GM15510 (cell line): ENCODE results near the gene PDCD1.

Source experiments
- POLR2A ChIP-seq: IDR thresholded peaks from 3 replicates; pipeline ENCODE4 v1.6.1; 2011; ENCODE audit warnings: borderline replicate concordance; ENCODE audit not compliant: insufficient read length; ENCODE audit errors: extremely low read depth

Gene PDCD1

DNA sequence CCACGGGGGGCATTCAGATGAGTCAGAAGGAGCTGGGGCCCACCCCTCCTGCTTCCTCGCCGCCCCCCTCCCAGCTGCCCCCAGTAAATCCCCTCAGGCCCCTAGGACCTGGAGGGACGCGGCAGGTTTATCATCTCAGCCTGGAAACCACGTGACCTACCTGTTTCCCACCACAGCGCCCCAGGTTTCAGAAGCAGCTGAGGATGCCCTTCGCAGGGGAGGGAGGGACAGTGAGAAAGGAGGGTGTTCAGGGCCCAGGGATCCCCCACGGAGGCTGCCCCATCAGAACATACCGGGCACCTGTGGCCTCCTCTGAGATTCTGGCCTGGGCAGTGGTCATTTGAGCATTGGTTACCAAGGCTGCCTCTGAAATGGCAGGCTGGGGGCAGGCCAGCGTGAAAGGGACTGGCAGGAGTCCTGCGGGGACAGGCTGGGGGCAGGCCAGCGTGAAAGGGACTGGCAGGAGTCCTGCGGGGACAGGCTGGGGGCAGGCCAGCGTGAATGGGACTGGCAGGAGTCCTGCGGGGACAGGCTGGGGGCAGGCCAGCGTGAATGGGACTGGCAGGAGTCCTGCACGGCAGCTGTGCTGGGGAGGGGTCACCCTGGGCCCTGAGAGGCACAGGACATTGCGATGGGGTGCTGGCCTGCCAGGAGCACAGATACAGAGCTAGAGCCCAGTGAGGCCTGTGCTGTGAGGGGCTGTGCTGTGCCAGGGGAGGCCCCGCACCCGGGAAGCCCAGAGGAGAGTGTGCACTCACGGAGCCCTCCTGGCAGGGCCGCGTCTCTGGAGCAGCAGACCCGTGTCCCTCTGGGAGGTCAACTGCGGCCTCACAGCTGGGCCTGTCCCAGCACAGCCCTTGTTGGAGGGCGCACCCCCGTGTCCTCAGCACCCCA, 48.1 kb downstream of the PDCD1 start:
- TF ChIP-seq POLR2A = no peak

DNA sequence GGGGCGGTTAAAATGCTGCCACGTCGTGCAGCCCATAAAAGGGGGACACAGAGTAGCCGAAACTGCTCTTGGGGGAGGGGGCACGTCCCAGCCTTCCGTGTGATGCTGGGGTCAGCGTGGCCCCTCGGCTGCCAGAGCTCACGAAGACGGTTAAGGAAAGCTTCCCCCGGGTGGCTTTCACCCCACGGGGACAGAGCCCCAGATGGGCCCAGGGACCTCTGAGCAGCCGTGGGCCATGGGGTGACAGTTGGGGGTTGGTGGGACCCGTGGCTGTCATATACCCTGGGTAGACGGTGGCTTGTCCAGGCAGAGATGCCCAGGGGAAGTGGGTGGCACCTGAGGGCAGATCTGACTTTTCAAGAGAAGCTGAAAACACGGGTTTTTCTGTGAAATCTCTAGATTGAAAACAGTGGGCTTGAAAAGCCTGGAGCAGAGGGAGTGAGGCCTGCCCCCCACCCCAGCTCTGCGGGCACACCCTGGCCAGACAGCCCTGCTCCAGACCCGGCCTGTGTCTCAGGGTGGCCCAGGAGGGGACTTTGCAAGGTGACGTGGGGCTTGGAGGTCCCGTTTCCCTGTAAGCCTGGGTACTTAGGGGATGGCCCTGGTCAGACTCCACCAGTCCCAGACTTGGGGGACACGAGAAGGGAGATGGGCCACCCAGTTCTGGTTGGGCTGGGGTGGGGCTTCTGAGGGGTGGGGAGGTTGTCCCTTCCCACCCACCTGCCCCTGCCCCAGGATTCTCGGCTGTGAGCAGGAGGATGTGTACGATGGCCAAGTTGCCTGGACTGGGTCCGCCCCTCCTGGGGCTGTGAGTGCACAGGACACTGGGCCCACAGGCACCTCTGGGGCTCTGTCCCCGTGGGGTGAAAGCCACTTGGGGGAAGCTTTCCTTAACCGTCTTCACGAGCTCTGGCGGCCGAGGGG, 49.0 kb downstream of the PDCD1 start:
- no peak for TF ChIP-seq POLR2A

DNA sequence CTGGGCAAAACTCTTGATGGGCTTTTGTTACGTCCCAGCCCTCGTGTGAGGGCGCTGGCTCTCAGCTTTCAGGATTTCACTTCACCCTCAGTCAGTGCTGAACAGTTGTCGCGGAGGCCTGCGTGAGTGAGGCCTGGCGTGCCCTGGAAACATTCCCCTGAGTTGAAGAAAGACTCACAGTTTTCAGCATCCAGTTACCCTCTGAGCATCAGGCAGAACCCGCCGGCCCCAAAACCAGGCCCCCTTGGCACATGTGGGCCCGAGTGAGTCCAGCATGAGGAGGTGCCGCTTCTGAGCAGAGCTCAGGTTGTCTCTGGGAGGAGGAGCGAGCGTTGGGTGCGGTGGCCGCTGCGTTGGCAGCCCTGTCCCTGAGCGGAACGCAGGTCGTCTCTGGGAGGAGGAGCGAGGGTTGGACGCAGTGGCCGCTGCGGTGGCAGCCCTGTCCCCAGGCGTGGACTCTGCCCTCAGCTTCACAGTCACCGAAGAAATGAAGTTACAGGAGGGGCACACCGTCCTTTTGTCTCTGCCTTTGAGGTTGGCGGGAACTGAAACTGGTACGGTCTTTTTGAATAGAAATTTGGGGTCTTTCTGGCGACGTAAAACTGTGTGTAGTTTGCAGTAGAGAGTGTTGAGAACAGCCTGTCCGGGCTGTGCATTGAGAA, 49.8 kb downstream of the PDCD1 start, which contains the start of gene NEU4:
TSS of gene NEU4 (plus strand) at position 473 of the 662 bp plus-strand sequence. CDS start 5,292 bp downstream, outside the sequence.
- no peak for TF ChIP-seq POLR2A

DNA sequence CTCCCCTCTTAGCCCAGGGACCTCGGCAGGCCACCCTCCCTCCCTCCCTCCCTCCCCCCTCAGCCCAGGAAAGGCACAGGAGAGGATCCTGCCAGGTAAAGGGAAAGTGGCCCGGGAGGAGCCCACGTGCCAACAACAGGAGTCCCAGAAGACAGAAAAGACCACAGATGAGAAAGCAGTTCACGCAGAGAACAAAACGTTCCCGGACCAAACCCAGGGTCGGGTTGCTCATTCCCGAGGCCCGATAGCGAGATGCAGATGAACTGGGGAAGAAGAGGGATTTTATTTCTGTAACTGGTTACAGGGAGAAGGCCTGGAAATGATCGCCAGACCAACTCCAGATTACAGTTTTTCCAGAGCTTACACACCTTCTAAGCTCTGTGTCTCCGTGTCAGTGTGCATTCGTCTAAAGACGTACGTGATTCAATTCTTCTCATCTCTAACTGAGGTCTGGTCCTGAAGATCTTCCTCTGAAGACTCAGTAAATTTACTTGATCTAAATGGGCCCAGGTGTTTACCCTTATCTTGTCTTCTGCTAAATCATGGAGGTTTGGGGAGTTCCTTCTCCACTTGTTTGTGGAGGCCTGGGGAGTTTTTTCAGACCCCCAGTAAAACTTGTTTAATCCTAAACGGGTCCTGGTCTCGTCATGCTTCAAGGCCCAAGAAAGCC, 50.5 kb downstream of the PDCD1 start:
- no peak for TF ChIP-seq POLR2A

DNA sequence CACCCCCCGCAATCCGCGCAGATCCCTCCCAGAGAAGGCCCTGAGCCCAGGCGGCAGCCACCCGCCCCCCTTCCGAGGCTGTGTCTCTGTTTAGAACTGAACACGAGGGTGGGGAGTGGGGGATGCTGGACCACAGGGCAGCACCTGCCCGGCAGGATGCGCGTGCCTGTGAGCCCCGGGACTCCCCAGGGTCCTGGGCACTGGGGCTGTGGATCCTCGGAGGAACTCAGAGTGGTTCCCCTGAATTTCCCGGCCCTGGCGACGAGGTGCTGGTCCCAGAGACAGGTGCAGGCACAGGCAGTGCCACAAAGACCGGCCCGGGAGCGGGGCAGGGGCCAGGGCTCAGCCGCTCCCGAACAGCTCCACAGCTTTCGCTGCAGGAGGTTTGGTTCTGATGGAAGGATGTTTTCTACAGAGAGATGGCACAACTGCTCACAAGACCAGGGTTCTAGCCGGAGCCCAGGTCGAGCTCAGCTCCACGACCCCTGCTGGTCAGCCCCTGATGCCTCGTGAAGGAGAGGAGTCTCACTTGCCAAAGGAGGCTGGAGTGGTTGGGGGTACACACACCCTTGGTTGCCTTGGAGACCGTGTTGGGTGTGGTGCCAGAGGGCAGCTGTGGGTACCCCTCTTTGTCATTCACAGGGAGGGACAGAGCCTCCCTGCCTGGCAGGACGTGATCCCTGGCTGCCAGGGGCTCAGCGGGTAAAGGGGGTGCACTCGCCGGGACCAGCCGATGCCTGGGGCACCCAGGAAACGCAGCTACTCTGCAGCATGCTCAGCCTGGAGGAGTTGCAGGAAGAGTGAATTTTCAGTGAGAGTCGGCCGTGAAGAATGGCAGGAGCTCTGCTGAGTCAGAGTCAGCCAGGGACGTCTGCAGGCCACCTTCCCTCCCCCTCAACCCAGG, 54.1 kb downstream of the PDCD1 start:
- TF ChIP-seq POLR2A = no peak

DNA sequence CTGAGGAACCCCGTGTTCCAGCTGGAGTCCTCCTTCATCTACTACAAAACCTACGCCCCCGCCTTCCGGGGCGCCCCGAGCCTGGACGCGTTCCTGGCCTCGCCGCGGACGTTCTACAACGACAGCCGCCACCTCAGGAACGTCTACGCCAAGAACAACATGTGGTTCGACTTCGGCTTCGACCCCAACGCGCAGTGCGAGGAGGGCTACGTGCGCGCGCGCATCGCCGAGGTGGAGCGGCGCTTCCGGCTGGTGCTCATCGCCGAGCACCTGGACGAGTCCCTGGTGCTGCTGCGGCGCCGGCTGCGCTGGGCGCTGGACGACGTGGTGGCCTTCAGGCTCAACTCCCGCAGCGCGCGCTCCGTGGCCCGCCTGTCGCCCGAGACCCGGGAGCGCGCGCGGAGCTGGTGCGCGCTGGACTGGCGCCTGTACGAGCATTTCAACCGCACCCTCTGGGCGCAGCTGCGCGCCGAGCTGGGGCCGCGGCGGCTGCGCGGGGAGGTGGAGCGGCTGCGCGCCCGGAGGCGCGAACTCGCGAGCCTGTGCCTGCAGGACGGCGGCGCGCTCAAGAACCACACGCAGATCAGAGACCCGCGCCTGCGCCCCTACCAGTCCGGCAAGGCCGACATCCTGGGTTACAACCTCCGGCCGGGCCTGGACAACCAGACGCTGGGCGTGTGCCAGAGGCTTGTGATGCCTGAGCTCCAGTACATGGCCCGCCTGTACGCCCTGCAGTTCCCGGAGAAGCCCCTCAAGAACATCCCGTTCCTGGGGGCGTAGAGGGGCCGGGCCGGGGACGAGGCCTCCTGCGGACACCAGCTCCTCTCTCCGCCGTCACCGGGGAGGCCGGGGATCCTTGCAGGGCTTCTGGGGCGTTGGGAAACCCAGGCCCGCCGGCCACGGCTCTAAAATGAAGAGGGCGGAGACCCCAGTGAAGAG, 55.0 kb downstream of the PDCD1 start:
- TF ChIP-seq POLR2A = peak; percentile 43

DNA sequence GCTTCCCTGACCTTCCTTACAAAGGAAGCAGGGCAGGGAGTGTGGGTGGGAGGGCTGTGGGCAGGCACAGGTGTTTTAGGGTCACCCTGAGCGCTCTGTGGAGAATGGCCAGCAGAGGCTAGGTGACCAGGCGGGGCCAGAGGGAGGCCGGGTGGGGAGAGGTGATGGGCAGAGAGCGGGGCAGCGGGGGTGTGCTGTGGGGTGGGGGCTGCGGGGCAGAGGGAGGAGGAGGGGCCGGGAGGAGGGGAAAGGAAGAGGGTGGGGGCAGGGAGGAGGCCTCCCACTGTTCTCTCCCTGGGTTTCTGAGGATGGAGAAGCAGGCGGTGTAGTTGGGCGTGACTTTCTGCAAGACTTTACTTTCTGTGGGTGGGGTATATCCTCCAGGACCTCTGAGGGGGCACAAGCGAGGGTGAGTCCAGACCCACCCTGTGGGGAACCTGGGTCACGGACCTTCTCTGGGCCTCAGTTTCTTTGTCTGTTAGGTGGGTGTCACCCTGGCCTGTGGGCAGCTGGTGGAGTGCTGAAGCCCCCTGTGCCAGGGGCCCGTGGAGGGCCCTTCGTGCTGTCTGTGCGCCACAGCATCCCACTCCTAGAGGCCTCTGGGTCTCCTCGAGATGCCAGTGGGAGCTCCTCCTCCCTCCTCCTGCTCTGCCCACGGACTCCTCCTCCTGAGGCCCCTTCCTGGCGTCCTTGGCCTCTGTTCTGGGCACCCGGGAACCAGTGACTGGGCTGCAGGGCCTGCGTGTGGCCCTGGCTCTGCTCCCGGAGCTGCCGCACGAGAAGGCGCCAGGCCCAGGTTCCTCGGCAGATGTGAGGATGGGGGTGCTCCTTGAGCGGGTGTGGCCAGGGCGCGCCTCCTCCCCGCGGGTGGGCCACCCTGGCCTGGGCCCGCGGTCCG, 56.0 kb downstream of the PDCD1 start:
- no peak for TF ChIP-seq POLR2A

DNA sequence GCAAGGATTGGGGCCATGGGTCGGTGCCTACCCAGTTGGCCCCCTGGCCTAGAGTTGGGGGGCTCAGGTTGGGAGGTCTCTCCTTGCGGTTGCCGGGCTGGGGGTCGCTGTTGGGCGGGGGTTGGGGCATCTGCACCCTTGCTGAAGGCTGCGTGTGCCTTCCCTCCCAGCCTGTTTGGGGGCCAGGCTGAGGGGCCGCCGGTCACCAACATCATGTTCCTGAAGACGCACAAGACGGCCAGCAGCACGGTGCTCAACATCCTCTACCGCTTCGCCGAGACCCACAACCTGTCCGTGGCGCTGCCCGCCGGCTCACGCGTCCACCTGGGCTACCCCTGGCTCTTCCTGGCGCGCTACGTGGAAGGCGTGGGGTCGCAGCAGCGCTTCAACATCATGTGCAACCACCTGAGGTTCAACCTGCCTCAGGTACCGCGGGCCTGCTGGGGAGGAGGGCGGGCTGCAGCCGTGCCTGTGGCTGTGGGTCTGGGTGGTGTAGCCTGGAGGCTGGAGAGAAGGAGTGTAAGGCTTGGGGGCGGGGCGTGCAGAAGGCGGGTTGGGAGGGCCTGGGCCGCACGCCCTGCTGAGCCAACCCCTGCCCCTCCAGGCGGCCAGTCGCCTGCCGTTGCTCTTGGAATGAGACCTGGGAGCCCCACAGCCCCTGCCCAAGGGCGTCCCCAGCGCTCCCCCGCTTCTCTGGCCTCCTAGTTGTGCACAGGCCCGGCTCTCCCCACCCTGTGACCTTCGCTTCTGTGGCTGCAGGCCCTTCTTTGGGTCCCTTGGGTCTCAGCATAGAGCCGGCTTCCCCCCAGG, 56.9 kb downstream of the PDCD1 start:
- no peak for TF ChIP-seq POLR2A
